LNCaP clone FGC (cell line): Measurements from ENCODE around the gene SBNO1.
A peak's percentile ranks its signal among the peaks of the same experiment; 100 is the strongest.
"Not testable (repeated sequence)": the region's sequence is repeated elsewhere in the genome, so short reads cannot be mapped to it uniquely, and the experiment has no call there.

Experiments used
- DNase-seq: peaks from one replicate; pipeline ENCODE4 v3.0.0-alpha.2; 2011; ENCODE audit warnings: low read depth
- H3K4me3 ChIP-seq: 2 replicates; pipeline ENCODE4 v1.5.1; 2011; ENCODE audit warnings: mild to moderate bottlenecking, low read depth, low read length, control low read depth
- TF ChIP-seq, protein P1 (sequence below): IDR thresholded peaks from 2 replicates; pipeline ENCODE4 v1.5.1; 2012; ENCODE audit warnings: mild to moderate bottlenecking; ENCODE audit not compliant: control insufficient read depth, insufficient read depth; ENCODE audit errors: extremely low read depth

The SBNO1 gene

DNA sequence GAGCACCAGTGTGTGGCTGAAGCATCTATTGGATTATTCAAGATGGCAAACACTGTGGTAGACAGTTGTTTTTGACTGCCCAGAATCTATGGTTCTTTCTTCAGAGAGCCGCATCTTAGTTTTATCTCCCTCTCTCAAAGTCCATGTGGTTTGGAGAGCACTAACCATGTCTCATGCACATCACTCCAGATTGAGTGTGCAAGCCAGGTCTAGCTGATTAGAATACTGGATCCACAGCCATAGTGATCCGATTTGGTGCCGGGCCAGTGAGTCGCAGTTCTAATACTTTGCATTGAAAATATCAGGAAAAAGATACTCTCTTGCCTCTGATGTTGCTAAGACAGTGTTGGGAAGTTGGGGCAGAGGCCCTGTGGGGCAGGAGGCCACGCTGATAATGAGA is 4.6 kb upstream of the SBNO1 start:
- TF ChIP-seq, protein P1, sequence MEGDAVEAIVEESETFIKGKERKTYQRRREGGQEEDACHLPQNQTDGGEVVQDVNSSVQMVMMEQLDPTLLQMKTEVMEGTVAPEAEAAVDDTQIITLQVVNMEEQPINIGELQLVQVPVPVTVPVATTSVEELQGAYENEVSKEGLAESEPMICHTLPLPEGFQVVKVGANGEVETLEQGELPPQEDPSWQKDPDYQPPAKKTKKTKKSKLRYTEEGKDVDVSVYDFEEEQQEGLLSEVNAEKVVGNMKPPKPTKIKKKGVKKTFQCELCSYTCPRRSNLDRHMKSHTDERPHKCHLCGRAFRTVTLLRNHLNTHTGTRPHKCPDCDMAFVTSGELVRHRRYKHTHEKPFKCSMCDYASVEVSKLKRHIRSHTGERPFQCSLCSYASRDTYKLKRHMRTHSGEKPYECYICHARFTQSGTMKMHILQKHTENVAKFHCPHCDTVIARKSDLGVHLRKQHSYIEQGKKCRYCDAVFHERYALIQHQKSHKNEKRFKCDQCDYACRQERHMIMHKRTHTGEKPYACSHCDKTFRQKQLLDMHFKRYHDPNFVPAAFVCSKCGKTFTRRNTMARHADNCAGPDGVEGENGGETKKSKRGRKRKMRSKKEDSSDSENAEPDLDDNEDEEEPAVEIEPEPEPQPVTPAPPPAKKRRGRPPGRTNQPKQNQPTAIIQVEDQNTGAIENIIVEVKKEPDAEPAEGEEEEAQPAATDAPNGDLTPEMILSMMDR, result no peak
- no peak for DNase-seq
- no peak overlapping the region for H3K4me3 ChIP-seq

DNA sequence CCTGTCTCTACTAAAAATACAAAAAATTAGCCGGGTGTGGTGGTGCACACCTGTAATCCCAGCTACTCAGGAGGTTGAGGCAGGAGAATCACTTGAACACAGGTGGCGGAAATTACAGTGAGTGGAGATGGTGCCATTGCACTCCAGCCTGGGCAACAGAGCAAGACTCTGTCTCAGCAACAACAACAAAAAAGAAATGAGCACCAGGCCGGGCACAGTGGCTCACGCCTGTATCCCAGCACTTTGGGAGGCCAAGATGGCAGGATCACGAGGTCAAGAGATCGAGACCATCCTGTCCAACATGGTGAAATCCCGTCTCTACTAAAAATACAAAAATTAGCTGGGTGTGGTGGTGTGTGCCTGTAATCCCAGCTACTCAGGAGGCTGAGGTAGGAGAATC is 3.8 kb upstream of the SBNO1 start:
- not testable (repeated sequence) for H3K4me3 ChIP-seq, DNase-seq

GRCh38 chr12:123367511-123367910 is 2.9 kb upstream of the SBNO1 start:
- TF ChIP-seq, protein P1, result no peak
- no peak overlapping the region for H3K4me3 ChIP-seq
- no peak for DNase-seq

DNA sequence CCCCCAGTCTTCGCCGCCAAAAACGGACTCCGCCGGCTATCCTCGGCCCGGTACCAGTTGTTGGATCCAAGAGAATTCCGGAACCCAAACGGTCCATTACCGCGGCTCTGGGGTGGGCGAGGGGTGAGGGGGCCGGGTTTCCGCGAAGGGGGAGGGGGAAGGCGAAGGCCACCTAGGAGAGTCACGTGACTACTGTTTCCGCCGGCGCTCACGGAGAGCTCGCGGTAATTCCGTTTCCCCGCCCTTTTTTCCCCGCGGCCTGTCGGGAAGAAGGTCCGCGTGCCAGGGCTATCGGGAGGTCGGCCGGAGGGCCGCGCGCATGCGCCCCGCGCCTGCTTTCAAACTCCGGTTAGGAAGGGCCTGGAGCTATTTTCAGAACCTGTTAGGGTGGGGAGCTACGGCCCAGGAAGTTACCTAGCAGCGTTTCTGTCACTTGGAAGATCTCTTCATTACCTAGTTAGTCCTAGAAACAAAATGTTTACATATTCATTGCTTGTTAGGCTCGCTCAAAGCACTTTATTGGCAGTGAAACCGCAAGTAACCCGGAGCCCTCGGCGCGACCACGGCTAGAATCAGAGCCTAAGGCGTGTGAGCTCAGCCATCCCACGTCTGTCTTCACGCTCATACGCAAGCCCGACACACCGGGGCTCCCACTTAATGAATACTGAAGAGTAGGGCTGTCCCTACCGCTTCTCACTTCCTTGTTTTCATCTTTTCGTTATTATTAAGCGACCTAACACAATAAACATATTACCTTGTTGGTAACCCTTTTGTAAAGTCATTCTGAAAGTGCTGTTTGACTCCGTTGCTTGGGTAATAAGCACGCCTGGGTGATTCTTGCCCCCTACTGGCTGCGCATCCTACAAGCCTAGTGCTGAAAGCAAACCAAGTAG is 624 bp upstream of the SBNO1 start:
- peak overlapping the region; percentile 98 for H3K4me3 ChIP-seq
- TF ChIP-seq, protein P1, result peak; percentile 79
- peak; percentile 97 for DNase-seq

DNA sequence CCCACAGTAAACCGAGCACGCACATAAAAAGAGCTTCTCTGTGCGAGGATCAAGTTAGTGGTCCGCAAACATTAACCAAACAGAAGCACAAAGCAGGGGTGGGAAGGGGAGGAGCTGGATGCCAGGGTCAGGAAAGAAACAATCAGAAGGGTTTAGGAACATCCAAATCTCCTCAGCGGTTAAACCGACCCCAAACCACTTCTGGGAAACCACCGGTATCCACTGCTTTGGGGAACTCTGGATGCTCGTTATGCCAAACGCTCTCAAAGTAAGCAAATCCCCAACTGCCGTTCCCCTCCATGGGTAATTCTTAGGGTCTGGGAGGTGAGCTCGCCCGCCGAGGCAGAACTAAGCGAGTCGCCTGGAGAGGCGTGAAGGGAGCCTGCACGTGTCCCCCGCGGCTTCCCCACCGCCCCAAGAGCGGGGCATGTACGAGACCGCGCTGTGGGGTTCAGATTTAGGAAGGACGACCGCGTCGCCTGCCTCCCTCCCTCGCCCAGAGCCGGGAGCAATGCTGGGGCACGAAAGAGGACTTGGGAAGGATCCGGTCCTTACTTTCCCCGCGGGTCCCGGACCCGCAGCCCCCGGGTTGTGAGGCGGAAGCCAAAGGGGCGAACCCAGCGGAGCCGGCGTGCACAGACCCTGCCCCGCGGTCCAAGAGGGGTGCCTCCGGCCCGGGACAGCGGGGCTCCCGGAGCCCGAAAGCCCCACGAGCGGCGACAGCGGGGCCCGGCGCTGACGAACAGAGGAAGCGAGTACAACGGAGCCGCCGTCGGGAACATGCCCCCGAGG is 711 bp downstream of the SBNO1 start:
- no peak for DNase-seq
- peak overlapping the region; percentile 98 for H3K4me3 ChIP-seq
- TF ChIP-seq, protein P1, result no peak

DNA sequence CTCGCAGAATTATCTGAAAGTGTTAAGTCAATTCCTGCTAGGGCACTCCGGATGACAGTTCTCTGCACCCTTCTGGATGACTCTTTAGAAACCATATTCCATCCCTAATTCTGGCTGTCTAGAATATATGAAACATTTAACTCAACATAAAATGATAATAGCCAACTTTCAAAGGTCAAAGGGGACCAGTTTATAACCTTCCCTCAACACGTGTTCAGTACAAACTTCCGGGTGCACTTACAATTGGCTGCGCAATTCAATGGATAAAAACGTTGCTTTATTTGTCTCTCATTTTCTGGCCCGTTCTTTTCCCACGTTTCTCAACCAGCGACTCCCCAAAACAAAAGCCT is 1.3 kb downstream of the SBNO1 start:
- DNase-seq, result no peak
- peak overlapping the region; percentile 98 for H3K4me3 ChIP-seq
- TF ChIP-seq, protein P1, result no peak

GRCh38 chr12:123358035-123358434 is 6.6 kb downstream of the SBNO1 start:
- no peak overlapping the region for H3K4me3 ChIP-seq
- no peak for DNase-seq
- TF ChIP-seq, protein P1, result no peak
